ENCODE results near the gene DDX5. TPM values are rescaled to one million over a fixed set of nuclear protein-coding genes. Genes with fewer than 3 reads are reported as not detected.

Gene DDX5
- total RNA-seq, 1 experiment from 2014 or later: 402 TPM

DNA sequence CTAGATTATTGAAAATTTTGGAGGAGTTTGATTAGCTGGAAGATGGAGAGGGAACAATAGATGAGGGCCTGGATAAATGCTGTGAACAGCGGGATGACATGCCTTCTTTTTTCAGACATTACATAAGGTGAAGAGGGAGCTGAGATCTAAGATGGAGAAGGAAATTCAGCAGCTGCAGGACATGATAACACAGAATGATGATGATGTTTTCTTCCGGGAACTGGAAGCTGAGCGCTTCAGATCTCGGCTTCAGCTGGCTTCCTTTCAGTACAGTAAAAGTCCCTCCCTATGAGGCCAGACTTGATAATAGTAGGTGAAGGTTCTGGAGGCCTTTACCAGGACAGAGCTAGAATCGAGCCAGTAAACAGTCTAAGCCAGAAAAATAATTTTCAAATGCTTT is 31.4 kb upstream of the DDX5 start:
- Histone ChIP-seq H3K9me3 (ENCODE audit: insufficient read depth, low read depth) (no peaks in the 10 kb centered on the region), H3K27me3 (ENCODE audit: insufficient read depth, low read depth) (no peaks in the 10 kb centered on the region), H3F3A (ENCODE audit: insufficient read depth, low read depth) (peaks cover 83% of the 10 kb centered on the region; the same call in 1 of the 2 replicates), H3K4me1 (replicated peaks; ENCODE audit: insufficient read depth) (no peaks in the 10 kb centered on the region), H3K9me2 (ENCODE audit: insufficient read depth) (no peaks in the 10 kb centered on the region), H2AFZ (no peak overlapping the region), H4K20me1 (ENCODE audit: insufficient read depth) (0 out of 2 replicates have a peak, but pooled peaks cover 2% of the 10 kb centered on the region), H3K79me2 (ENCODE audit: low read depth) (no peaks in the 10 kb centered on the region), H3K4me3 (no peak overlapping the region), H3K27ac (no peak overlapping the region), H3K36me3 (ENCODE audit: low read depth) (peaks cover 40% of the 10 kb centered on the region), H3K4me2 (no peak overlapping the region)
- TF ChIP-seq, protein P1, sequence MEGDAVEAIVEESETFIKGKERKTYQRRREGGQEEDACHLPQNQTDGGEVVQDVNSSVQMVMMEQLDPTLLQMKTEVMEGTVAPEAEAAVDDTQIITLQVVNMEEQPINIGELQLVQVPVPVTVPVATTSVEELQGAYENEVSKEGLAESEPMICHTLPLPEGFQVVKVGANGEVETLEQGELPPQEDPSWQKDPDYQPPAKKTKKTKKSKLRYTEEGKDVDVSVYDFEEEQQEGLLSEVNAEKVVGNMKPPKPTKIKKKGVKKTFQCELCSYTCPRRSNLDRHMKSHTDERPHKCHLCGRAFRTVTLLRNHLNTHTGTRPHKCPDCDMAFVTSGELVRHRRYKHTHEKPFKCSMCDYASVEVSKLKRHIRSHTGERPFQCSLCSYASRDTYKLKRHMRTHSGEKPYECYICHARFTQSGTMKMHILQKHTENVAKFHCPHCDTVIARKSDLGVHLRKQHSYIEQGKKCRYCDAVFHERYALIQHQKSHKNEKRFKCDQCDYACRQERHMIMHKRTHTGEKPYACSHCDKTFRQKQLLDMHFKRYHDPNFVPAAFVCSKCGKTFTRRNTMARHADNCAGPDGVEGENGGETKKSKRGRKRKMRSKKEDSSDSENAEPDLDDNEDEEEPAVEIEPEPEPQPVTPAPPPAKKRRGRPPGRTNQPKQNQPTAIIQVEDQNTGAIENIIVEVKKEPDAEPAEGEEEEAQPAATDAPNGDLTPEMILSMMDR (conservative IDR thresholded peaks at IDR 0.05): no peak
- TF ChIP-seq EZH2 (IDR thresholded peaks at IDR 0.05; ENCODE audit: low read depth): no peak
- DNase-seq: no peak
- no TSS peak for BruUV-seq (replicated peaks)
- CTCF ChIA-PET: no interaction called here
- intact Hi-C loops (cut with micrococcal nuclease; ENCODE audit: unreplicated experiment): no loop called here
- POLR2A ChIA-PET (ENCODE audit: unreplicated experiment): no interaction called here

DNA sequence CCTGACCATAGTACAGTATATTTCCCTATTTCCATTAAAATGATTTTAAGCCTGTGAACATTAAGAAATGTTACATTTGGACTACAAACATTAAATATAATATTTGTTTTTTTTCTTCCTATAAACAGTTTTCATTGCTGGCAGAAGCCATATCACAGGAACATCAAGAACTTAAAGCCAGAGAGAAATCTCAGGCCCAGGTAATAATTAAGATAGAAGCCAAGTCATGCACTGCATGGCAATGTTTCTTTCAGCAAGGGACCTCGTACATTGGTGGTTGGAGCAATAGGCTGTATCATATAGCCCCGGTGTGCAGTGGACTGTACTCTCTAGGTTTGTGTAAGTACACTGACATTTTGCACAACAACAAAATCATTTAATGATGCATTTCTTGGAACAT is 30.8 kb upstream of the DDX5 start:
- CTCF ChIA-PET: no interaction called here
- H3K27me3 ChIP-seq (ENCODE audit: insufficient read depth, low read depth): no peaks in the 10 kb centered on the region
- intact Hi-C loops (cut with micrococcal nuclease; ENCODE audit: unreplicated experiment): no loop called here

DNA sequence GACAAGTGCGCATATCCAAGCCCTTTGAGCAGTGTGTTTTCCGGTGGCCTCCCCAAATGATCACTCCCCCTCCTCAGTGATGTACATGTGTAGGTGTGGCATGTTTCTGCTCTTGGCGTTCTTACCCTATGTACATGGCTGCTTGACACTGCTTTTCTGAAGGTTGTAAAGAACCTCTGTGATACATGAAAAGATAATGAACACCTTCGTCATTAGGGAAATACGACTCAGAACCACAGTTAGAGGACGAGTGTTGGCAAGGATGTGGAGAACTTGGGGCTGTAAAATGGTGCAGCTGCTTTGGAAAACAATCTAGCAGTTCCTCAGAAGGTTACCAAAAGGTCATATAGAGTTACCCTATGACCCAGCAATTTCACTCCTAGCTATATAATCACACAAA is 29.3 kb upstream of the DDX5 start:
- ChIA-PET POLR2A (ENCODE audit: unreplicated experiment) (no interaction called here), CTCF (interaction anchor here (0.6 kb wide), 1 partner anchor 140 kb away, joined by 3 read pairs; no protein-coding TSS in a partner anchor)
- peaks cover 49% of the 10 kb centered on the region for H3K36me3 ChIP-seq (ENCODE audit: low read depth)

More for the DNA sequence above, 30.8 kb upstream of the DDX5 start:
- H3K4me1 ChIP-seq (replicated peaks; ENCODE audit: insufficient read depth): no peaks in the 10 kb centered on the region
- no peak overlapping the region for H2AFZ ChIP-seq
- peaks cover 42% of the 10 kb centered on the region for H3K36me3 ChIP-seq (ENCODE audit: low read depth)
- H3F3A ChIP-seq (ENCODE audit: insufficient read depth, low read depth): peaks cover 85% of the 10 kb centered on the region; the same call in 1 of the 2 replicates
- H3K79me2 ChIP-seq (ENCODE audit: low read depth): no peaks in the 10 kb centered on the region
- H3K9me3 ChIP-seq (ENCODE audit: insufficient read depth, low read depth): no peaks in the 10 kb centered on the region
- 0 out of 2 replicates have a peak, but pooled peaks cover 2% of the 10 kb centered on the region for H4K20me1 ChIP-seq (ENCODE audit: insufficient read depth)
- BruUV-seq (replicated peaks): no TSS peak
- H3K4me2 ChIP-seq: no peak overlapping the region
- H3K4me3 ChIP-seq: no peak overlapping the region
- DNase-seq: no peak
- H3K27ac ChIP-seq: no peak overlapping the region
- POLR2A ChIA-PET (ENCODE audit: unreplicated experiment): no interaction called here
- H3K9me2 ChIP-seq (ENCODE audit: insufficient read depth): no peaks in the 10 kb centered on the region
- TF ChIP-seq, protein P1 (conservative IDR thresholded peaks at IDR 0.05): no peak
- TF ChIP-seq EZH2 (IDR thresholded peaks at IDR 0.05; ENCODE audit: low read depth): no peak

More for the DNA sequence above, 29.3 kb upstream of the DDX5 start:
- Histone ChIP-seq H3K27ac (no peak overlapping the region), H3K27me3 (ENCODE audit: insufficient read depth, low read depth) (no peaks in the 10 kb centered on the region), H3K4me1 (replicated peaks; ENCODE audit: insufficient read depth) (no peaks in the 10 kb centered on the region), H2AFZ (no peak overlapping the region), H3K79me2 (ENCODE audit: low read depth) (no peaks in the 10 kb centered on the region), H3K9me3 (ENCODE audit: insufficient read depth, low read depth) (no peaks in the 10 kb centered on the region), H3F3A (ENCODE audit: insufficient read depth, low read depth) (peaks cover 87% of the 10 kb centered on the region; the same call in 1 of the 2 replicates), H3K4me2 (no peak overlapping the region), H3K9me2 (ENCODE audit: insufficient read depth) (no peaks in the 10 kb centered on the region), H4K20me1 (ENCODE audit: insufficient read depth) (0 out of 2 replicates have a peak, but pooled peaks cover 2% of the 10 kb centered on the region), H3K4me3 (no peak overlapping the region)
- TF ChIP-seq, protein P1 (conservative IDR thresholded peaks at IDR 0.05): no peak
- TF ChIP-seq EZH2 (IDR thresholded peaks at IDR 0.05; ENCODE audit: low read depth): no peak
- DNase-seq: no peak
- BruUV-seq (replicated peaks): no TSS peak
- intact Hi-C loops (cut with micrococcal nuclease; ENCODE audit: unreplicated experiment): no loop called here

All from PC-9 (cell line).